Choroid plexus epithelial cell (primary cell): ENCODE measurements around the gene CSNK2A1.

ENCODE experiments used
- DNase-seq: peaks from one replicate; pipeline ENCODE4 v3.0.0-alpha.2; 2010; ENCODE audit warnings: low read depth
- H3K4me3 ChIP-seq: 2 replicates; pipeline ENCODE4 v1.5.1; 2011; ENCODE audit warnings: low read depth, mild to moderate bottlenecking, control low read depth, low read length, moderate library complexity
- CTCF ChIP-seq: conservative IDR thresholded peaks from 2 replicates; pipeline ENCODE4 v1.5.1; 2011; ENCODE audit warnings: low read depth, mild to moderate bottlenecking, control low read depth, inconsistent platforms, low read length, moderate library complexity

CSNK2A1 gene

GRCh38 chr20:563187-563586 is 19.6 kb upstream of the CSNK2A1 start:
- no peak for TF ChIP-seq CTCF
- H3K4me3 ChIP-seq: no peak overlapping the region
- no peak for DNase-seq

- no peak for DNase-seq
- no peak for TF ChIP-seq CTCF
- H3K4me3 ChIP-seq: no peak overlapping the region
Measured at GRCh38 chr20:562232-562897, 18.8 kb upstream of the CSNK2A1 start.

GRCh38 chr20:561437-562231 is 18.0 kb upstream of the CSNK2A1 start:
- peak; percentile 81 for DNase-seq
- H3K4me3 ChIP-seq: no peak overlapping the region
- TF ChIP-seq CTCF: peak; percentile 100

GRCh38 chr20:560680-561079 is 17.1 kb upstream of the CSNK2A1 start:
- peak; percentile 15 for TF ChIP-seq CTCF
- no peak overlapping the region for H3K4me3 ChIP-seq
- no peak for DNase-seq

- no peak for DNase-seq
- TF ChIP-seq CTCF: no peak
- no peak overlapping the region for H3K4me3 ChIP-seq
Measured at GRCh38 chr20:558117-558516, 14.5 kb upstream of the CSNK2A1 start.

- H3K4me3 ChIP-seq: no peak overlapping the region
- no peak for DNase-seq
- no peak for TF ChIP-seq CTCF
Measured at GRCh38 chr20:556984-557383, 13.4 kb upstream of the CSNK2A1 start.
